HUDEP-2 (cell line): ENCODE results near the gene CDK12.
A peak's percentile ranks its signal among the peaks of the same experiment; 100 is the strongest.
"Not testable (repeated sequence)": the region's sequence is repeated elsewhere in the genome, so short reads cannot be mapped to it uniquely, and the experiment has no call there.

ENCODE experiments used
- DNase-seq, 76 experiments: peaks; one replicate each; lab custom pipeline; 2025; ENCODE audit not compliant: unreplicated experiment in 76 of 76; lab: John Stamatoyannopoulos, UW

The CDK12 gene

DNA sequence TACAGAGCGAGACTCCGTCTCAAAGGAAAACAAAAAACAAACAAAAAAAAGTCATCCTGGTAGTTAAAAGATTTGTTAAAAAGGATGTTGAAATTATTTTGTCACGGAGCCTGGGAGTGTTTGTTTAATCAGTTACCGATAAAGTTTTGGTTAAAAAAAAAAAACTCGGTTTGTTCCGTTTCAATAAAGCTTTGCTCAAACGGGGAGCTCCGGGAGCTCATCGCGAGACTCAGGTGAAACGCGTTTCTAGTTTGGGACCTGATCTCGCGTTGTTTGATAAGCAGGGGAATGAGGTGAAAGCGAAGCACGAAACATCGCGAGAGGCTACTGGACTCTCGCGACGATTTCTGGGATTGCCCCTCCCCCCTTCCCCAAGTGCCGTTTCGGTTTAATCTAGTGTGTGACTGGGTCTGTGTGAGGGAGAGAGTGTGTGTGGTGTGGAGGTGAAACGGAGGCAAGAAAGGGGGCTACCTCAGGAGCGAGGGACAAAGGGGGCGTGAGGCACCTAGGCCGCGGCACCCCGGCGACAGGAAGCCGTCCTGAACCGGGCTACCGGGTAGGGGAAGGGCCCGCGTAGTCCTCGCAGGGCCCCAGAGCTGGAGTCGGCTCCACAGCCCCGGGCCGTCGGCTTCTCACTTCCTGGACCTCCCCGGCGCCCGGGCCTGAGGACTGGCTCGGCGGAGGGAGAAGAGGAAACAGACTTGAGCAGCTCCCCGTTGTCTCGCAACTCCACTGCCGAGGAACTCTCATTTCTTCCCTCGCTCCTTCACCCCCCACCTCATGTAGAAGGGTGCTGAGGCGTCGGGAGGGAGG, at the start of gene CDK12:
CDK12 (plus strand) TSS at position 374 of the 813 bp plus-strand sequence. CDS start 586 bp downstream, outside the sequence.
- peak; percentile 36 to 98 (median 93) for DNase-seq

GRCh38 chr17:39416141-39416540, 45.1 kb upstream of the CDK12 start:
- peak in 27 of 76 experiments; percentile 2 to 78 (median 32) for DNase-seq

- no peak for DNase-seq
These were observed 31.7 kb upstream of the CDK12 start for GRCh38 chr17:39429600-39429999.

DNA sequence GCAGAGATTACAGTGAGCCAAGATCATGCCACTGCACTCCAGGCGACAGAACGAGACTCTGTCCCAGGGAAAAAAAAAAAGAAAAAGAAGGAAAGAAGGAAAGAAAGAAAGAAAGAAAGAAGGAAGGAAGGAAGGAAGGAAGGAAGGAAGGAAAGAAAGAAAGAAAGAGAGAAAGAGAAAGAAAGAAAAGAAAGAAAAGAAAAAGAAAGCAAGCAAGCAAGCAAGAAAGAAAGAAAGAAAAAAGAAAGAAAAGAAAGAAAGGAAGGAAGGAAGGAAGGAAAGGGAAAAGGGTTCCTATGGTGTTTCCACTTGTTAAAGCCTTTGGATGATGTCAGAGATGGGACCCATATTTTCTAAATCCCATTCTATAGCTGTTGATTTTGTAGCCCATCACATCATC, 21.4 kb upstream of the CDK12 start:
- not testable (repeated sequence) for DNase-seq

DNA sequence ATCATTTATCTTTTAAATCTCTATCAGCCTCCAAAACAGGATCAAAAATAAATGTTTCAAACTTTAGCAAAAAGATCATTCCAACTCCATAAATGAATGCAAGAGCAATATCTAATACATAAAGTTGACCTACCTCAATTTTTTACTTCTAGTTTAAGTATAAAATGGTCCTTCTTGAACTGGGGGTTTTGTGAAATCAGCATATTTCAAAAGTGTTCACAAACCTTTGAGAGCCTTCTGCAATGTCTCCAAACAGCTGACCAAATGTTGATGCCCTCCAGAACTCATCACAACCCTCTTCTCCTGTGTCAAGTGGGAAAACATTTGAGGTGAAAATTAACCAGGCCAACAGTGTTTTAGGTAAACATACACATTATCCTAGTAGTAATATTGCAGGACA, 18.0 kb upstream of the CDK12 start:
- no peak for DNase-seq

GRCh38 chr17:39447561-39447960, 13.7 kb upstream of the CDK12 start:
- DNase-seq = no peak

GRCh38 chr17:39450051-39450450, 11.2 kb upstream of the CDK12 start:
- no peak for DNase-seq

DNA sequence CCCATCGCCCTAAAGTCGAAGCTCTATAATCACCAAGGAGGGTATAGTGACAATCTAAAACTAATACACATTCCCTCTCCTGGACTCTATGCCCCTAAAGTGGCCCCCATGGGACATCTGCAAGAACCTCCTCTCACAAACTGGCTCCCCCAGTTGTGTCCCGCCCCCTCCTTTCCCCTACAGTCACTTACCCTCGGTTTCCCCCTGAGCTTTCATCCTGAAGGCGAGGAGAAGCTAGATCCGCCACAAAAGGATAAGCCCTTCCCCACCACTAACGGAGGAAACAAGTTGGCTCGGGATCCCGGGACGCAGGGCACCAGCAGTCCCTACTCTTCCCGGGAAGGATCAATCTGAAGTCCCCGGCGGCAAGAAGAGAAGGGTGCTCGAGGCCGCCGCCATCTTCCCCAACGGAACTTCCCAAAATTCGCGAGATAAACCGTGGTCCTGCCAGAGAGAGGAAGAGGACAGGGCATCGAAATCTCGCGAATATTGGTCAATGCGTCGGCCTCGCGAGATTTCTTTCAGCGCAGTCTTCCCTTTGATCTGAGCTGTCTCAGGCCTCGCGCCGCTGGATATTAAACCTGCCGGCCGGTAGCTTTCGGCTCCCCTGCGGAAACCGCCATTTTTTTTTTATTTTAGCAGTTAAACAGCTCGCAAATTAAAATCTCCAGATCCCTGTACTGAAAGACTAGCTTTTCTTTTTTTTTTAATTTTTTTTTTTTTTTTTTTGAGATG, 10.3 kb upstream of the CDK12 start, which contains the start of gene MED1:
MED1 (minus strand) TSS at position 417 of the 735 bp plus-strand sequence; CDS start at position 216, 201 bp downstream.
- peak in 75 of 76 experiments; percentile 21 to 98 (median 91) for DNase-seq

DNA sequence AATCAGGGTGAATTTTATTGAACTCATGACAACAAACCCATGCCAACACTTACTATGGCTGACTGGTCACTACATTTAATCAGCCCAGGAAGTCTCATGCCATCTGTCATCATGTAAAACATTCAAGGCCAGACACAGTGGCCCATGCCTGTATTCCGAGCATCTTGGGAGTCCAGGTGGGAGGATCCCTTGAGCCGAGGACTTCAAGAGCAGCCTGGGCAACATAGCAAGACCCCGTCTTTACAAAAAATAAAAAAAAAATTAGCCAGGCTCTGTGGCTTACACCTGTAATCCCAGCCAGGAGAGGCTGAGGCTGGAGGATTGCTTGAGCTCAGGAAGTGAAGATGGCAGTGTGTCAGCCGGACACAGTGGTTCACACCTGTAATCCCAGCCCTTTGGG, 5.4 kb upstream of the CDK12 start:
- no peak for DNase-seq

DNA sequence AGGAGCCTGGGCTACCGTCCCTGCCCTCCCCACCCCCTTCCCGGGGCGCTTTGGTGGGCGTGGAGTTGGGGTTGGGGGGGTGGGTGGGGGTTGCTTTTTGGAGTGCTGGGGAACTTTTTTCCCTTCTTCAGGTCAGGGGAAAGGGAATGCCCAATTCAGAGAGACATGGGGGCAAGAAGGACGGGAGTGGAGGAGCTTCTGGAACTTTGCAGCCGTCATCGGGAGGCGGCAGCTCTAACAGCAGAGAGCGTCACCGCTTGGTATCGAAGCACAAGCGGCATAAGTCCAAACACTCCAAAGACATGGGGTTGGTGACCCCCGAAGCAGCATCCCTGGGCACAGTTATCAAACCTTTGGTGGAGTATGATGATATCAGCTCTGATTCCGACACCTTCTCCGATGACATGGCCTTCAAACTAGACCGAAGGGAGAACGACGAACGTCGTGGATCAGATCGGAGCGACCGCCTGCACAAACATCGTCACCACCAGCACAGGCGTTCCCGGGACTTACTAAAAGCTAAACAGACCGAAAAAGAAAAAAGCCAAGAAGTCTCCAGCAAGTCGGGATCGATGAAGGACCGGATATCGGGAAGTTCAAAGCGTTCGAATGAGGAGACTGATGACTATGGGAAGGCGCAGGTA, 762 bp downstream of the CDK12 start:
- DNase-seq = peak in 22 of 76 experiments; percentile 7 to 68 (median 52)

GRCh38 chr17:39462631-39463375, 1.5 kb downstream of the CDK12 start:
- DNase-seq = peak in 16 of 76 experiments; percentile 2 to 21 (median 6)

DNA sequence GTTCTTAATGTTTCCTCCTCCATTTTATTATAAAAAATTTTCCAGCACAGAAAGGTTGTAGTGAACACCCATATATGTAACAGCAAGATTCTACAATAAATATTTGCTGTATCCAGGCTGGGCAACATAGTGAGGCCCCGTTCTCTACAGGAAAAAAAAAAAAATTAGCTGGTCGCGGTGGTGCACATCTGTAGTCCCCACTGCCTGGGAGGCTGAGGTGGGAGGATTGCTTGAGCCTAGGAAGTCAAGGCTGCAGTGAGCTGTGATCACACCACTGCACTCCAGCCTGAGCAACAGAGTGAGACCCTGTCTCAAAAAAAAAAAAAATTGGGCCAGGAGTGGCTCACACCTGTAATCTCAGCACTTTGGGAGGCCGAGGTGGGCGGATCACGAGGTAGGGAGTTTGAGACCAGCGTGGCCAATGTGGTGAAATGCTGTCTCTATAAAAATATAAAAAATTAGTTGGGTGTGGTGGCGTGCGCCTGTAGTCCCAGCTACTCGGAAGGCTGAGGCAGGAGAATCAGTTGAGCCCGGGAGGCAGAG, 3.4 kb downstream of the CDK12 start:
- not testable (repeated sequence) for DNase-seq

DNA sequence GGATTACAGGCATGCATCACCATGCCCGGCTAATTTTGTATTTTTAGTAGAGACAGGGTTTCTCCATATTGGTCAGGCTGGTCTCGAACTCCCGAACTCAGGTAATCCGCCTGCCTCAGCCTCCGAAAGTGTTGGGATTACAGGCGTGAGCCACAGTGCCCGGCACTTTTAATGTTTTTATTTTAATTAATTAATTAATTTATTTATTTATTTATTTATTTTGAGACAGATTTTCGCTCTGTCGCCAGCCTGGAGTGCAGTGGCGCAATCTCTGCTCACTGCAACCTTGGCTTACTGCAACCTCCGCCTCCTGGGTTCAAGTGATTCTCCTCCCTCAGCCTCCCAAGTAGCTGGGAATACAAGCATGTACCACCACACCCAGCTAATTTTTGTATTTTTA, 7.3 kb downstream of the CDK12 start:
- not testable (repeated sequence) for DNase-seq

DNA sequence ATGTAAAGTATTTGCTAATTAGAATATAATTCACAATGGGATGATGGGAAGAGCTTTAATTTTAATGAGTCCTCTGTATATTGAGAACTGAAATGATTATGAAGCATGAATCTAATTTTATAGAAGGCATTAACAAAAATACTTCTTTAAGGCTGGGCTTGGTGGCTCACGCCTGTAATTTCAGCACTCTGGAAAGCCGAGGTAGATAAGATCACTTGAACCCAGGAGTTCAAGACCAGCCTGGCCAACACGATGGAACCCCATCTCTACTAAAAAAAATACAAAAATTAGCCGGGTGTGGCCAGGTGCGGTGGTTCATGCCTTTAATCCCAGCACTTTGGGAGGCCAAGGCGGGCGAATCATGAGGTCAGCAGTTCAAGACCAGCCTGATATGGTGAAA, 12.0 kb downstream of the CDK12 start:
- no peak for DNase-seq

DNA sequence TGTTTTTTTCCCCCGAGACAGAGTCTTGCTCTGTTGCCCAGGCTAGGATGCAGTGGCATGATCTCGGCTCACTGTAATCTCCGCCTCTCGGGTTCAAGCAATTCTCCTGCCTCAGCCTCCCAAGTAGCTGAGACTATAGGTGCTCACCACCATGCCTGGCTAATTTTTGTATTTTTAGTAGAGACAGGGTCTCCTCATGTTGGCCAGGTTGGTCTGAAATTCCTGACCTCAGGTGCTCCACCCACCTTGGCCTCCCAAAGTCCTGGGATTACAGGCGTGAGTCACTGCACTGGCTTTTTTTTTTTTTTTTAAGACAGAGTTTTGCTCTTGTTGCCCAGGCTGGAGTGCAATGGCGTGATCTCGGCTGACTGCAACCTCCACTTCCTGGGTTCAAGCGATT, 18.3 kb downstream of the CDK12 start:
- not testable (repeated sequence) for DNase-seq

- no peak for DNase-seq
These were observed 22.2 kb downstream of the CDK12 start for GRCh38 chr17:39483506-39483905.

DNA sequence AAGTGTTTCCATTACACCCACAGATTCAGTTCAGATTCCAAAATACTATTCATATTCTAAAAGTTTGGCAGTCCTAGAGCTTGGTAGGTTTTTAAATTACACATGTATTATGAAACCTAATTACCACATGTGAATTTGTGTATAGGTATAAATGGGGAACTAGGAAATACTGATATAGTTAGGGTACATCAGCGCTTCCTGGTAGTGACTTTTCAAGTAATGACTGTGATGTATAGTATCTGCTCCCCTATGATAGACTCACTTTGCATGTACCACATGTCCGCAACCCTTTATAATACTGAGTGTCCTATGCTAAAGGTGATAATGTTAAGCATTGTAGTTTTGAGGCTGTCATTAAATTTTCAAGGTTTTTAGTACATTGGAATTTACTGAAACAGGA, 22.9 kb downstream of the CDK12 start:
- DNase-seq = no peak

- no peak for DNase-seq
These were observed 24.3 kb downstream of the CDK12 start for GRCh38 chr17:39485555-39485954.

DNA sequence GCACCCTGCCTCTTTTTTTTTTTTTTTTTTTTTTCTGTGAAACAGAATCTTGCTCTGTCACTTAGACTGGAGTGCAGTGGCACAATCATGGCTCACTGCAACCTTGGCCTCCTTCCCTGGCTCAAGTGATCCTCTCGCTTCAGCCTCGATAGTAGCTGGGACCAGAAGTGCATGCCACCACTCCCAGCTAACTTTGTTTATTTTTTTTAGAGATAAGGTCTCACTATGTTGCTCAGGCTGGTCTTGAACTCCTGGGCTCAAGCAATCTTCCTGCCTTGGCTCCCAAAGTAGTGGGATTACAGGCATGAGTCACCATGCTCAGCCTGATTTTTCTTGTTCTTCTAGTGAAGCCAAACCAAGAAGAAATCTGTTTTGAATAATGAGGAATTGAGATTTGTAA, 25.0 kb downstream of the CDK12 start:
- no peak for DNase-seq

DNA sequence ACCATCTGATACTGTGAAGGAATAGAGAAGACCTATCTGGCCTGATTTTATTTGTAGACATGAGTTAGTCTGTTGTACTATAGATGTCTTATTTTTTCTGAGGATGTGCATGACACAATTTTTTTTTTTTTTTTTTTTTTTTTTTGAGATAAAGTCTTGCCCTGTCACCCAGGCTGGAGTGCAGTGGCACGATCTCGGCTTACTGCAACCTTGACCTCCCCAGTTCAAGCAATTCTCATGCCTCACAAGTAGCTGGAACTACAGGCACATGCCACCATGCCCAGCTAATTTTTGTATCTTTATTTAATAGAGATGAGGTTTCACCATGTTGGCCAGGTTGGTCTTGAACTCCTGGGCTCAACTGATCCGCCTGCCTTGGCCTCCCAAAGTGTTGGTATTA, 26.2 kb downstream of the CDK12 start:
- DNase-seq = not testable (repeated sequence)
